T47D (cell line): Measurements from ENCODE around the gene GNB5.

Experiments used
- DNase-seq, 2 experiments: peaks; one replicate each; pipeline versions ENCODE4 v3.0.0 to v3.0.0-alpha.2; 2011 to 2012; ENCODE audit warnings: low read depth in 1 of 2, low spot score in 1 of 2
- JUND ChIP-seq: IDR thresholded peaks from 2 replicates; pipeline ENCODE4 v1.6.1; 2012; ENCODE audit warnings: low read depth
- in situ Hi-C: cut with HindIII; loops from 2 replicates; pipeline ENCODE4 v1.10.0; 2016; ENCODE audit warnings: low sequenced_read_pairs, low pct_unique_long_range_greater_than_20kb

GNB5 gene

GRCh38 chr15:52080706-52081392, 110.3 kb downstream of the GNB5 start:
- DNase-seq = no peak
- no peak for TF ChIP-seq JUND
- in situ Hi-C loops = no loop called here

GRCh38 chr15:52080031-52080430, 111.2 kb downstream of the GNB5 start:
- in situ Hi-C loops = no loop called here
- no peak for DNase-seq
- TF ChIP-seq JUND = no peak

GRCh38 chr15:52078876-52079700, 112.1 kb downstream of the GNB5 start:
- in situ Hi-C loops = no loop called here
- DNase-seq = peak; percentile 43 to 79
- TF ChIP-seq JUND = no peak

GRCh38 chr15:52078197-52078875, 112.9 kb downstream of the GNB5 start:
- DNase-seq = no peak
- no peak for TF ChIP-seq JUND
- in situ Hi-C loops = no loop called here

GRCh38 chr15:52076889-52077781, 114.1 kb downstream of the GNB5 start:
- in situ Hi-C loops = no loop called here
- DNase-seq = no peak
- TF ChIP-seq JUND = no peak

GRCh38 chr15:52071570-52071969, 119.6 kb downstream of the GNB5 start:
- in situ Hi-C loops = no loop called here
- peak; percentile 69 to 89 for DNase-seq
- TF ChIP-seq JUND = no peak

- in situ Hi-C loops = no loop called here
- DNase-seq = no peak
- no peak for TF ChIP-seq JUND
These were observed 121.6 kb downstream of the GNB5 start for GRCh38 chr15:52069559-52069958.

- in situ Hi-C loops = no loop called here
- no peak for TF ChIP-seq JUND
These were observed 123.1 kb downstream of the GNB5 start for GRCh38 chr15:52068004-52068615.

GRCh38 chr15:52067545-52067926, 123.7 kb downstream of the GNB5 start:
- in situ Hi-C loops = no loop called here
- no peak for DNase-seq
- no peak for TF ChIP-seq JUND

More at GRCh38 chr15:52068004-52068615, 123.1 kb downstream of the GNB5 start:
- no peak for DNase-seq

- no peak for DNase-seq
- TF ChIP-seq JUND = no peak
- in situ Hi-C loops = no loop called here
These were observed 124.2 kb downstream of the GNB5 start for GRCh38 chr15:52066842-52067544.
